Spinal cord (tissue), 10 donors: ENCODE results near the gene PSD2. TPM values are rescaled to one million over a fixed set of nuclear protein-coding genes. Genes with fewer than 3 reads are reported as not detected.

Source experiments
- DNase-seq, 6 donors: peaks; one replicate each; pipeline versions ENCODE4 v3.0.0 to v3.0.0-alpha.2; 2013 to 2015; ENCODE audit warnings: low spot score in 6 of 6, low read depth in 4 of 6
- H3K27ac ChIP-seq: one replicate; pipeline ENCODE4 v1.5.1; 2013; ENCODE audit warnings: low read depth, low read length, control low read depth
- H3K27me3 ChIP-seq: one replicate; pipeline ENCODE4 v1.6.1; 2013; ENCODE audit warnings: low read length; ENCODE audit not compliant: control insufficient read depth, insufficient read depth
- H3K36me3 ChIP-seq: one replicate; pipeline ENCODE4 v1.6.1; 2013; ENCODE audit warnings: low read length; ENCODE audit not compliant: control insufficient read depth, insufficient read depth
- H3K4me1 ChIP-seq: one replicate; pipeline ENCODE4 v1.6.1; 2013; ENCODE audit warnings: low read length; ENCODE audit not compliant: control insufficient read depth, insufficient read depth
- H3K4me3 ChIP-seq: one replicate; pipeline ENCODE4 v1.5.1; 2013; ENCODE audit warnings: low read depth, low read length, control low read depth
- H3K9me3 ChIP-seq: one replicate; pipeline ENCODE4 v1.6.1; 2013; ENCODE audit warnings: low read length; ENCODE audit not compliant: control insufficient read depth, insufficient read depth
- WGBS: methylation state at CpG from one replicate; pipeline ENCODE4 v1.1.5; 2013; ENCODE audit warnings: missing lambda C conversion rate; ENCODE audit not compliant: insufficient coverage; 5-methylcytosine and 5-hydroxymethylcytosine counted together
- polyA plus RNA-seq, 2 donors: library from polyadenylated mRNA; unstranded; fragments of 120-200 nt; gene quantifications; one replicate each; pipeline ENCODE4 v1.2.1, GENCODE V29; 2013; ENCODE audit not compliant: insufficient read length in 2 of 2
- total RNA-seq, 2 donors: library from RNA; depleted of rRNA in 1 of 2; stranded (reverse); fragments of 120-200 nt in 1 of 2; fragments of >200 nt in 1 of 2; gene quantifications; one replicate each; pipeline versions ENCODE4 v1.2.3 to v1.2.4, GENCODE V29; 2013 to 2014
- donor health status: healthy.

PSD2 gene
- total and polyA plus RNA-seq, 4 donors = 7.5 to 40.8 (median 28.2) TPM

GRCh38 chr5:139831624-139832023, 36.0 kb downstream of the PSD2 start:
- no peak for DNase-seq
- 100% methylated on average over 1 of the region's 3 CpGs for WGBS
- Histone ChIP-seq H3K27me3 (no peaks in the 10 kb centered on the region), H3K4me3 (no peak overlapping the region), H3K4me1 (peaks cover 8% of the 10 kb centered on the region), H3K36me3 (peaks cover 29% of the 10 kb centered on the region), H3K27ac (no peak overlapping the region), H3K9me3 (no peaks in the 10 kb centered on the region)

DNA sequence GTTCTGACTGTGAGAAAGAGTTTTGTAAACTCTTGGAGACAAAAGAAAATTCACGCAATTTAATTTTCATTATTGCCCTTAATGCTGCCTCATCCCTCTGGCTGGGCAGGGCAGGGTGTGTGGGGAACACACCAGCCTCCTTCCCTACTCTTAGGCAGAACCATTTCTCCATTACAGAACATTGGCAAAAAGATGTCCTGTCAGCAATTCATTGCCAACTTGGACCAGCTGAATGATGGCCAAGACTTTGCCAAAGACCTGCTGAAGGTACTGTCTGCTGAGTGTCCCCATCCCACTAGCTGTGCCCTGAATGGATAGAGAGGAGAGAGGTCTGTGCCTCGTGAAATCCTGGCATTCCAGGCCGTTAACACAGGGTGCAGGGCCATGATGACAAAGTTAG, 37.9 kb downstream of the PSD2 start:
- peaks cover 38% of the 10 kb centered on the region for H3K36me3 ChIP-seq
- H3K27ac ChIP-seq = no peak overlapping the region
- no CpG with 5 or more reads among the region's 3 CpGs for WGBS
- DNase-seq = no peak
- H3K4me1 ChIP-seq = peaks cover 3% of the 10 kb centered on the region
- no peak overlapping the region for H3K4me3 ChIP-seq
- no peaks in the 10 kb centered on the region for H3K9me3 ChIP-seq
- H3K27me3 ChIP-seq = no peaks in the 10 kb centered on the region

DNA sequence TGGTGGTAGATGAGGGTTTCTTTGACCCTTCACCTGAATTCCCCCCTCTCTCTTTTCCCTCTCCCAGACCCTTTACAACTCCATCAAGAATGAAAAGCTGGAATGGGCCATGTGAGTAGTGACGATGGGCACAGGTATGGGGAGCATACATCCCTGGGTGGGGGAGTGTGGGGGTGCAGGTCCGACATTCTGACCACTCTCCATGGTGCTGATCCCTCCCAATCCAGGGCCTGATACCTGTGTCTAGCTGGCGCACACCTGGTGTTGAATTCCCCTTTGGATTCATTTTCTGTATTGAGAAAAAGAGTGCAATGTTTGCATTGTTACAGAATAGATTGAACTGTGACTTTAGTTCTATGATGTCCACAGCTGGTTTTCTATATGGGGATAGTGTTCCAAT, 40.0 kb downstream of the PSD2 start:
- no peaks in the 10 kb centered on the region for H3K27me3 ChIP-seq
- WGBS = 50% methylated on average over 2 of the region's 3 CpGs
- peaks cover 56% of the 10 kb centered on the region for H3K36me3 ChIP-seq
- no peak overlapping the region for H3K27ac ChIP-seq
- no peak for DNase-seq
- H3K4me1 ChIP-seq = no peaks in the 10 kb centered on the region
- no peak overlapping the region for H3K4me3 ChIP-seq
- H3K9me3 ChIP-seq = no peaks in the 10 kb centered on the region

GRCh38 chr5:139836469-139837208, 41.0 kb downstream of the PSD2 start:
- H3K36me3 ChIP-seq = peaks cover 56% of the 10 kb centered on the region
- H3K27me3 ChIP-seq = no peaks in the 10 kb centered on the region
- no peaks in the 10 kb centered on the region for H3K4me1 ChIP-seq
- H3K9me3 ChIP-seq = no peaks in the 10 kb centered on the region
- WGBS = 94% methylated on average over 22 of the region's 22 CpGs
- no peak for DNase-seq
- no peak overlapping the region for H3K4me3 ChIP-seq
- no peak overlapping the region for H3K27ac ChIP-seq

DNA sequence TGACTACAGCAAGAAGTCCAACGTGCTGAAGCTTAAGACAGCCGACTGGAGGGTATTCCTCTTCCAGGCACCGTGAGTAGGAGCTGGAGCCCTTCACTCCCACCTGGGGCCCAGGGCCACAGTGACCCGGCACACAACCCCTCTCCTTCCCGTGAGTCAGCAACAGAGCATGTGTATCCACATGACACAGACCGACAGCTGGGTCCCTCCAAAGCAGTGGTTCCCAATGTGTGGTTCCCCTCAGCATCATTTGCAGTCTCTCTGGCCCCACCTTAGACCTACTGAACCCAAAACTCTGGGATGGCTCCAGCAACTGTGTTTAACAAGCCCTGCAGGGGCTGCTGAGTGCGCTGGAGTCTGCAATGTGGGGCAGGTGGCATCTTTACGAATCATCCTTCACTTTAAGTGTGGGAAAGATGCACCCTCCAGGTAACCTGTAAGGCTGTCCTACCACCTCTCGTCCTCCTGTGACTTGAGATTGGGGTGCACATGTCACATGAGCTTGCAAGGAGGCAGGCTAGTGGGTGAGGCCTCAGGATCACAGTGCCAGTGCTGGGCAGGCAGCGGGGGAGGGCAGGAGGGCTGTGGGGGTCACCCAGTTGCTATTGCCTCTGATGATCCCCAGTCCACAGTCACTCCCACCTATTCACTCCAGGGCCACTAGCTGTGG, 42.2 kb downstream of the PSD2 start:
- no peak for DNase-seq
- no peaks in the 10 kb centered on the region for H3K9me3 ChIP-seq

GRCh38 chr5:139838381-139839197, 43.0 kb downstream of the PSD2 start:
- Histone ChIP-seq H3K4me1 (peaks cover 3% of the 10 kb centered on the region), H3K27ac (no peak overlapping the region), H3K9me3 (no peaks in the 10 kb centered on the region), H3K4me3 (no peak overlapping the region), H3K27me3 (no peaks in the 10 kb centered on the region), H3K36me3 (peaks cover 66% of the 10 kb centered on the region)
- 82% methylated on average over 8 of the region's 12 CpGs for WGBS
- DNase-seq = no peak

More for the DNA sequence above, 42.2 kb downstream of the PSD2 start:
- 80% methylated on average over 9 of the region's 10 CpGs for WGBS
- Histone ChIP-seq H3K27ac (no peak overlapping the region), H3K27me3 (no peaks in the 10 kb centered on the region), H3K4me3 (no peak overlapping the region), H3K36me3 (peaks cover 64% of the 10 kb centered on the region), H3K4me1 (no peaks in the 10 kb centered on the region)

DNA sequence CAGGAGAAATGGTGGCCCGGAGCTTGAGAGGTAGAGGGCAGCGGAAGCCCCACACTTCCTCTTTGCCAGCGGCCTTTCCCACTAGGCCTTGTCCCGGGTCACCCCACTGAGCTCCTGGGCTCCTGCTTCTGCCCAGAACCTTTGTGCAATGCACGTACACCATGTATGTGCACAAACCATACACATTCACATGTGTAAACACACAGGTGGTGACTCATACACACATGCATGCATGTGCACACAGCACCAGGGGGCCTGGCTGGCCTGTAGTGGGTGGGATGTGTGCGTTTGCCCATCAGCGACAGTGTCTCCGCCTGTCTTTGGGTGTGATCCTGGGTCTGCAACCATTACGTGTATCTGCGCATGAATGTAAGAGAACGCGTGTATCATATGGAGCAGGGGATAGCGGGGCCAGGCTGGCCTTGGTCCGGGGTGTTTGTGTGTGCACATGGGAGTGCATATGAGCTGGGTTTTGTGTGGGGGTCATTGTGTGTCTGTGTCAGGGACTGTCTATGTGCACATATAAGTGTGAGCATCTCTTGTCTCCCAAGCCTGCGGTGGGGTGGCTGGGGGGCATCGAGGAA, 43.7 kb downstream of the PSD2 start:
- Histone ChIP-seq H3K27me3 (no peaks in the 10 kb centered on the region), H3K36me3 (peaks cover 66% of the 10 kb centered on the region), H3K4me3 (no peak overlapping the region), H3K27ac (no peak overlapping the region), H3K4me1 (peaks cover 5% of the 10 kb centered on the region), H3K9me3 (no peaks in the 10 kb centered on the region)
- no peak for DNase-seq
- 92% methylated on average over 15 of the region's 16 CpGs for WGBS

DNA sequence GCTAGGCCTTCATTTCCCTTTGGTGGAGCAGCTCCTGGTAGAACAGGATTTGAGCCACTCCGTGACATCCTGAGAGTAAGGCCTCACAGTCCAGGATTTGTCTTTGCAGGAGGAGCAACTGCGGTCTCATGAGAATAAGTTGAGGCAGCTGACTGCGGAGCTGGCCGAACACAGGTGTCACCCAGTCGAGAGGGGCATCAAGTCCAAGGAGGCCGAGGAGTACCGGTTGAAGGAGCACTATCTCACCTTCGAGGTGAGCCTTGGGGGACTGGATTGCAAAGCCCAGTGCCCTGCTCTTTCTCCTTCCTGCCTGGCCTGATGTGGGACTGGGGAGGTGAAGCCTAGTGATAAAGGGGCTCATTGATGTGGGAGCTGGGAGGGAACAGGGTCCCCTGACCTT, 44.3 kb downstream of the PSD2 start:
- Histone ChIP-seq H3K9me3 (no peaks in the 10 kb centered on the region), H3K36me3 (peaks cover 63% of the 10 kb centered on the region), H3K4me3 (no peak overlapping the region), H3K27me3 (no peaks in the 10 kb centered on the region), H3K27ac (no peak overlapping the region), H3K4me1 (peaks cover 11% of the 10 kb centered on the region)
- no peak for DNase-seq
- 87% methylated on average over 8 of the region's 8 CpGs for WGBS

- DNase-seq = no peak
- WGBS = no CpG with 5 or more reads among the region's 4 CpGs
- H3K36me3 ChIP-seq = peaks cover 55% of the 10 kb centered on the region
- H3K27ac ChIP-seq = no peak overlapping the region
- peaks cover 3% of the 10 kb centered on the region for H3K27me3 ChIP-seq
- H3K4me1 ChIP-seq = peaks cover 16% of the 10 kb centered on the region
- no peak overlapping the region for H3K4me3 ChIP-seq
- no peaks in the 10 kb centered on the region for H3K9me3 ChIP-seq
These were observed 45.9 kb downstream of the PSD2 start for GRCh38 chr5:139841549-139841948.
